Hematopoietic multipotent progenitor cell treated with erythropoietin and hydrocortisone succinate and interleukin-3 and kit ligand, for 4 days (in vitro differentiated cells): ENCODE results near the gene CALN1.
A peak's percentile ranks its signal among the peaks of the same experiment; 100 is the strongest.

Source experiments
- DNase-seq: peaks from one replicate; pipeline ENCODE4 v3.0.0-alpha.2; 2015

The CALN1 gene

GRCh38 chr7:72170475-72170874 is 241.7 kb downstream of the CALN1 start:
- DNase-seq = no peak

- no peak for DNase-seq
These were observed 248.9 kb downstream of the CALN1 start for GRCh38 chr7:72163271-72163670.

GRCh38 chr7:72161534-72161933 is 250.6 kb downstream of the CALN1 start:
- DNase-seq = peak; percentile 5

GRCh38 chr7:72159911-72160310 is 252.2 kb downstream of the CALN1 start:
- DNase-seq = peak; percentile 2

GRCh38 chr7:72156671-72157070 is 255.5 kb downstream of the CALN1 start:
- no peak for DNase-seq

GRCh38 chr7:72153132-72153512 is 259.0 kb downstream of the CALN1 start:
- no peak for DNase-seq

- DNase-seq = no peak
These were observed 259.7 kb downstream of the CALN1 start for GRCh38 chr7:72152161-72153131.

- DNase-seq = no peak
These were observed 271.6 kb downstream of the CALN1 start for GRCh38 chr7:72140566-72140965.

GRCh38 chr7:72127136-72127535 is 285.0 kb downstream of the CALN1 start:
- DNase-seq = no peak

GRCh38 chr7:72123913-72124312 is 288.2 kb downstream of the CALN1 start:
- no peak for DNase-seq

- no peak for DNase-seq
These were observed 293.8 kb downstream of the CALN1 start for GRCh38 chr7:72118366-72118765.

- DNase-seq = no peak
These were observed 298.0 kb downstream of the CALN1 start for GRCh38 chr7:72114129-72114528.

- no peak for DNase-seq
These were observed 299.1 kb downstream of the CALN1 start for GRCh38 chr7:72112992-72113391.

- DNase-seq = no peak
These were observed 299.6 kb downstream of the CALN1 start for GRCh38 chr7:72112530-72112929.

GRCh38 chr7:72111086-72111485 is 301.1 kb downstream of the CALN1 start:
- DNase-seq = no peak

GRCh38 chr7:72109566-72109965 is 302.6 kb downstream of the CALN1 start:
- no peak for DNase-seq

- no peak for DNase-seq
These were observed 305.7 kb downstream of the CALN1 start for GRCh38 chr7:72106405-72106804.

- peak; percentile 58 for DNase-seq
These were observed 310.7 kb downstream of the CALN1 start for GRCh38 chr7:72101444-72101843.

- DNase-seq = no peak
These were observed 312.4 kb downstream of the CALN1 start for GRCh38 chr7:72099784-72100183.

- no peak for DNase-seq
These were observed 313.1 kb downstream of the CALN1 start for GRCh38 chr7:72098807-72099580.

GRCh38 chr7:72097226-72097625 is 314.9 kb downstream of the CALN1 start:
- no peak for DNase-seq

GRCh38 chr7:72092769-72093168 is 319.4 kb downstream of the CALN1 start:
- no peak for DNase-seq

GRCh38 chr7:72087926-72088325 is 324.2 kb downstream of the CALN1 start:
- no peak for DNase-seq
